Astrocyte of the cerebellum (primary cell): ENCODE data around the gene SPEM2.

Experiments used
- DNase-seq: peaks from one replicate; pipeline ENCODE4 v3.0.0-alpha.2; 2011; ENCODE audit warnings: low read depth
- H3K4me3 ChIP-seq: 2 replicates; pipeline ENCODE4 v1.5.1; 2011; ENCODE audit warnings: mild to moderate bottlenecking, low read depth, low read length, moderate library complexity
- CTCF ChIP-seq: IDR thresholded peaks from 2 replicates; pipeline ENCODE4 v1.5.1; 2012; ENCODE audit warnings: low read length, low read depth, moderate library complexity, mild to moderate bottlenecking; ENCODE audit errors: missing control alignments
- in situ Hi-C: cut with HindIII; loops from 2 replicates; pipeline ENCODE4 v1.10.0; 2017; ENCODE audit warnings: low sequenced_read_pairs

The SPEM2 gene

GRCh38 chr17:7392696-7393612 is 32.5 kb upstream of the SPEM2 start:
- H3K4me3 ChIP-seq: peak overlapping the region; percentile 70
- no peak for TF ChIP-seq CTCF
- no peak for DNase-seq
- in situ Hi-C loops: no loop called here

- TF ChIP-seq CTCF: peak; percentile 30
- H3K4me3 ChIP-seq: peak overlapping the region; percentile 70
- in situ Hi-C loops: no loop called here
- no peak for DNase-seq
Observed at GRCh38 chr17:7393613-7394451, 31.6 kb upstream of the SPEM2 start.

- peak; percentile 57 for TF ChIP-seq CTCF
- in situ Hi-C loops: no loop called here
- peak within 1 kb of the TSS; percentile 70 for H3K4me3 ChIP-seq
Observed at GRCh38 chr17:7394452-7395191, 30.8 kb upstream of the SPEM2 start, which contains the start of gene PLSCR3. Gene PLSCR3, minus strand, starts transcription at chr17:7394525. Its CDS starts 415 bp downstream, at chr17:7394110.

GRCh38 chr17:7396147-7396546 is 29.3 kb upstream of the SPEM2 start:
- no peak for TF ChIP-seq CTCF
- in situ Hi-C loops: no loop called here
- DNase-seq: no peak
- no peak overlapping the region for H3K4me3 ChIP-seq

More at GRCh38 chr17:7394452-7395191, 30.8 kb upstream of the SPEM2 start, which contains the start of gene PLSCR3:
- peak; percentile 48 for DNase-seq

- in situ Hi-C loops: no loop called here
- DNase-seq: no peak
- no peak for TF ChIP-seq CTCF
- H3K4me3 ChIP-seq: no peak overlapping the region
Observed at GRCh38 chr17:7398612-7399011, 26.8 kb upstream of the SPEM2 start.
